GM12873 (cell line): ENCODE results near the gene CHD5.

ENCODE experiments used
- CTCF ChIP-seq: IDR thresholded peaks from 2 replicates; pipeline ENCODE4 v1.5.1; 2012; ENCODE audit warnings: low read depth, mild to moderate bottlenecking, moderate library complexity, low read length, control low read depth; ENCODE audit not compliant: insufficient read depth; ENCODE audit errors: missing control alignments

The CHD5 gene

GRCh38 chr1:6145396-6145750, 34.7 kb downstream of the CHD5 start:
- no peak for TF ChIP-seq CTCF

- no peak for TF ChIP-seq CTCF
Measured at GRCh38 chr1:6144647-6145395, 35.3 kb downstream of the CHD5 start.

GRCh38 chr1:6144175-6144574, 35.9 kb downstream of the CHD5 start:
- no peak for TF ChIP-seq CTCF

- no peak for TF ChIP-seq CTCF
Measured at GRCh38 chr1:6143395-6143794, 36.7 kb downstream of the CHD5 start.

- no peak for TF ChIP-seq CTCF
Measured at GRCh38 chr1:6142734-6143133, 37.4 kb downstream of the CHD5 start.

GRCh38 chr1:6142036-6142621, 38.0 kb downstream of the CHD5 start:
- TF ChIP-seq CTCF: no peak

GRCh38 chr1:6141592-6141991, 38.5 kb downstream of the CHD5 start:
- TF ChIP-seq CTCF: peak; percentile 55
